SK-N-DZ (cell line): ENCODE results near the gene PEG3.

Experiments used
- DNase-seq: peaks from one replicate; pipeline ENCODE4 v3.0.0-alpha.2; 2015; ENCODE audit warnings: low spot score
- small RNA-seq, 2 experiments: library from RNA; depleted of rRNA; stranded (forward); fragments of <200 nt; gene quantifications; one replicate each; pipeline ENCODE3, GENCODE V24; 2014

PEG3 gene

GRCh38 chr19:56811480-56811879 lies 29.0 kb downstream of the PEG3 start:
- no peak for DNase-seq

GRCh38 chr19:56810260-56810659 lies 30.3 kb downstream of the PEG3 start:
- DNase-seq: no peak

GRCh38 chr19:56808717-56809392 lies 31.7 kb downstream of the PEG3 start:
- no peak for DNase-seq

GRCh38 chr19:56806639-56807038 lies 33.9 kb downstream of the PEG3 start:
- DNase-seq: no peak

Small RNA genes within 50 kb of the gene (small RNA-seq; reads per million reads assigned to genes)
- gene AC006115.2: 0 reads per million in 2 experiments
